ENCODE measurements around the gene TECTA.

GRCh38 chr11:121066623-121067022 lies 34.4 kb upstream of the TECTA start:
- TF ChIP-seq, protein P1, sequence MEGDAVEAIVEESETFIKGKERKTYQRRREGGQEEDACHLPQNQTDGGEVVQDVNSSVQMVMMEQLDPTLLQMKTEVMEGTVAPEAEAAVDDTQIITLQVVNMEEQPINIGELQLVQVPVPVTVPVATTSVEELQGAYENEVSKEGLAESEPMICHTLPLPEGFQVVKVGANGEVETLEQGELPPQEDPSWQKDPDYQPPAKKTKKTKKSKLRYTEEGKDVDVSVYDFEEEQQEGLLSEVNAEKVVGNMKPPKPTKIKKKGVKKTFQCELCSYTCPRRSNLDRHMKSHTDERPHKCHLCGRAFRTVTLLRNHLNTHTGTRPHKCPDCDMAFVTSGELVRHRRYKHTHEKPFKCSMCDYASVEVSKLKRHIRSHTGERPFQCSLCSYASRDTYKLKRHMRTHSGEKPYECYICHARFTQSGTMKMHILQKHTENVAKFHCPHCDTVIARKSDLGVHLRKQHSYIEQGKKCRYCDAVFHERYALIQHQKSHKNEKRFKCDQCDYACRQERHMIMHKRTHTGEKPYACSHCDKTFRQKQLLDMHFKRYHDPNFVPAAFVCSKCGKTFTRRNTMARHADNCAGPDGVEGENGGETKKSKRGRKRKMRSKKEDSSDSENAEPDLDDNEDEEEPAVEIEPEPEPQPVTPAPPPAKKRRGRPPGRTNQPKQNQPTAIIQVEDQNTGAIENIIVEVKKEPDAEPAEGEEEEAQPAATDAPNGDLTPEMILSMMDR (IDR thresholded peaks at IDR 0.05): no peak
- TF ChIP-seq POLR2A (IDR thresholded peaks at IDR 0.05): no peak

All from tibial nerve (tissue), 3 donors.